Kidney (tissue), 14 donors: ENCODE data around the gene GABRG2. TPM values are rescaled to one million over a fixed set of nuclear protein-coding genes. Genes with fewer than 3 reads are reported as not detected.

ENCODE experiments used
- DNase-seq, 5 donors: peaks; one replicate each; pipeline ENCODE4 v3.0.0-alpha.2; 2013 to 2020
- FAIRE-seq: peaks from 2 replicates; lab custom pipeline; 2012; peaks lifted over from hg19 to GRCh38; lab: Jason Lieb, UNC
- H3K27ac ChIP-seq, 2 donors: one replicate each; pipeline ENCODE4 v1.7.0; 2013; ENCODE audit warnings: low read depth in 2 of 2, low read length in 2 of 2, inconsistent platforms in 1 of 2
- H3K27me3 ChIP-seq: one replicate; pipeline ENCODE4 v1.7.1; 2013; ENCODE audit warnings: low read length, inconsistent platforms; ENCODE audit not compliant: control insufficient read depth, insufficient read depth
- H3K36me3 ChIP-seq, 3 donors: one replicate each; pipeline versions ENCODE4 v1.7.0 to v1.7.1; 2013; ENCODE audit warnings: low read length in 3 of 3, control low read depth in 1 of 3, inconsistent platforms in 1 of 3; ENCODE audit not compliant: insufficient read depth in 3 of 3, control insufficient read depth in 2 of 3
- H3K4me1 ChIP-seq, 3 donors: one replicate each; pipeline versions ENCODE4 v1.7.0 to v1.7.1; 2013; ENCODE audit warnings: low read length in 3 of 3, inconsistent platforms in 1 of 3, low read depth in 1 of 3; ENCODE audit not compliant: control insufficient read depth in 2 of 3, insufficient read depth in 2 of 3
- H3K4me3 ChIP-seq, 3 donors: one replicate each; pipeline versions ENCODE4 v1.7.0 to v1.8.1; 2013; ENCODE audit warnings: low read length in 3 of 3, control low read depth in 1 of 3, inconsistent platforms in 1 of 3
- H3K9ac ChIP-seq, 3 donors: one replicate each; pipeline versions ENCODE4 v1.7.0 to v1.7.1; 2013; ENCODE audit warnings: low read length in 3 of 3, control low read depth in 1 of 3, inconsistent platforms in 1 of 3
- H3K9me3 ChIP-seq, 3 donors: one replicate each; pipeline versions ENCODE4 v1.7.0 to v1.7.1; 2013; ENCODE audit warnings: low read length in 3 of 3, control low read depth in 1 of 3, inconsistent platforms in 1 of 3; ENCODE audit not compliant: control insufficient read depth in 2 of 3, insufficient read depth in 1 of 3
- intact Hi-C: fragments of 100-400 bp; cut with DNase I; formaldehyde crosslinking; loops from one replicate; pipeline ENCODE4 v1.11.1; 2022
- polyA plus RNA-seq: library from polyadenylated mRNA; stranded (reverse); fragments of 350-450 nt; fragmentation: Illumina TruSeq; extraction: RNeasy Lipid Tissue Mini Kit (QIAGEN cat#74804); gene quantifications from one replicate; pipeline ENCODE4 v1.2.3, GENCODE V29; 2014; ENCODE audit warnings: low read depth, low replicate concordance; ENCODE audit not compliant: insufficient read depth
- total RNA-seq: library from RNA; stranded (reverse); fragmentation: NEBNext Ultra II Directional; extraction: Animal tissue kit (Norgen Biotek cat#: 25700); gene quantifications from one replicate; pipeline ENCODE4 v1.2.1, GENCODE V29; 2021
- TF ChIP-seq, protein P1 (sequence below): IDR thresholded peaks from 3 replicates; pipeline ENCODE4 v1.5.1; 2012; ENCODE audit warnings: mild to moderate bottlenecking, moderate library complexity, borderline replicate concordance; ENCODE audit not compliant: insufficient read depth; ENCODE audit errors: extremely low read depth
- donor health status: control.
- donor health status: control.
- donor health status: control.
- donor health status: control.
- donor health status: control.
- donor health status: DM: yes; HTN: yes; CAD: no.
- donor health status: Normal renal cell carcinoma (clear cell type).

Gene GABRG2
- total and polyA plus RNA-seq, 2 donors from 2014 or later = not detected

DNA sequence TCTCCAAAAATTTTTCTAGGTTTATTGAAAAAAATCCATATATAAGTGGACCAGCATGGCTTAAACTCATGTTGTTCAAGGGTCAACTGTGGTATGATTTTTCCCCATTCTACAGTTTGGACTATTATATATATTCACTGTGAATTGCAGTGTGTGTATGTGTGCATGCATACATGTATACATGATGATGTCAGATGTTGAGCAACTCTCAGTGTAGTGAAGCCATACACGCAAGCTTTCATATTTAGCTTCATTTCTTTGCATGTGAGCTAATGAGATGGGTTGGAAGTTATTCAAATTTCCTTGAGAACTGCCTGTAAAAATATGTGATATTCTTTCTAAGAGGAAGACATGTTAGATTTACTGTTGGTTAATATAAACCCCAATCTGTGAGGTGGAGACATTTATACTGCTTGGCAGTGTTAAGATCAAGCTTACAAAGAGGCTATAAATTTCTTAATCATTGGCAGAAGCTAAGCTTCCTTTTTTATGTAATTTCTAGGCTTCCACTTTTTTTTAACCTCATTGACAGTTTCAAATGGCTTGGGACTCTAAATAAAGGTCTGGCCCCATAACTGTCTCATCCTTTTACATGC lies 134.8 kb downstream of the GABRG2 start:
- DNase-seq (no peak), FAIRE-seq (no peak)
- TF ChIP-seq, protein P1, sequence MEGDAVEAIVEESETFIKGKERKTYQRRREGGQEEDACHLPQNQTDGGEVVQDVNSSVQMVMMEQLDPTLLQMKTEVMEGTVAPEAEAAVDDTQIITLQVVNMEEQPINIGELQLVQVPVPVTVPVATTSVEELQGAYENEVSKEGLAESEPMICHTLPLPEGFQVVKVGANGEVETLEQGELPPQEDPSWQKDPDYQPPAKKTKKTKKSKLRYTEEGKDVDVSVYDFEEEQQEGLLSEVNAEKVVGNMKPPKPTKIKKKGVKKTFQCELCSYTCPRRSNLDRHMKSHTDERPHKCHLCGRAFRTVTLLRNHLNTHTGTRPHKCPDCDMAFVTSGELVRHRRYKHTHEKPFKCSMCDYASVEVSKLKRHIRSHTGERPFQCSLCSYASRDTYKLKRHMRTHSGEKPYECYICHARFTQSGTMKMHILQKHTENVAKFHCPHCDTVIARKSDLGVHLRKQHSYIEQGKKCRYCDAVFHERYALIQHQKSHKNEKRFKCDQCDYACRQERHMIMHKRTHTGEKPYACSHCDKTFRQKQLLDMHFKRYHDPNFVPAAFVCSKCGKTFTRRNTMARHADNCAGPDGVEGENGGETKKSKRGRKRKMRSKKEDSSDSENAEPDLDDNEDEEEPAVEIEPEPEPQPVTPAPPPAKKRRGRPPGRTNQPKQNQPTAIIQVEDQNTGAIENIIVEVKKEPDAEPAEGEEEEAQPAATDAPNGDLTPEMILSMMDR = no peak
- intact Hi-C loops = no loop called here
- no peaks in the 10 kb centered on the region for H3K9me3 ChIP-seq
- H3K27me3 ChIP-seq = no peaks in the 10 kb centered on the region
- H3K4me1 ChIP-seq = no peaks in the 10 kb centered on the region
- H3K36me3 ChIP-seq = no peaks in the 10 kb centered on the region
- H3K27ac ChIP-seq = no peak overlapping the region
- H3K4me3 ChIP-seq = no peak overlapping the region
- no peak overlapping the region for H3K9ac ChIP-seq

Other genes starting within 250 kb of the GABRG2 start
- not detected for gene GABRA1, start 219.7 kb upstream of the GABRG2 start, total RNA-seq
- gene GABRA1, start 219.7 kb upstream of the GABRG2 start, polyA plus RNA-seq = not detected